ENCODE data around the gene NDUFB10.
A peak's percentile ranks its signal among the peaks of the same experiment; 100 is the strongest.
"Not testable (repeated sequence)": the region's sequence is repeated elsewhere in the genome, so short reads cannot be mapped to it uniquely, and the experiment has no call there.

Gene NDUFB10

GRCh38 chr16:1946495-1947368 is 12.6 kb upstream of the NDUFB10 start:
- CTCF ChIA-PET = interaction anchor here (1.7 kb wide), 1 partner anchor 11 kb away, joined by 6 read pairs; no protein-coding TSS in a partner anchor
- H3K27ac Mint-ChIP-seq = no peak overlapping the region
- H3K4me1 Mint-ChIP-seq = peaks cover 23% of the 10 kb centered on the region
- DNase-seq = no peak
- H3K4me3 Mint-ChIP-seq = no peak overlapping the region
- no peaks in the 10 kb centered on the region for H3K9me3 Mint-ChIP-seq
- no peaks in the 10 kb centered on the region for H3K36me3 Mint-ChIP-seq
- H3K27me3 Mint-ChIP-seq = peaks cover 4% of the 10 kb centered on the region

- DNase-seq = no peak
- CTCF ChIA-PET = no interaction called here
- Mint-ChIP-seq H3K27me3 (peaks cover 4% of the 10 kb centered on the region), H3K27ac (no peak overlapping the region), H3K4me3 (no peak overlapping the region), H3K4me1 (peaks cover 18% of the 10 kb centered on the region), H3K9me3 (no peaks in the 10 kb centered on the region), H3K36me3 (no peaks in the 10 kb centered on the region)
Observed at GRCh38 chr16:1947369-1947670, 12.0 kb upstream of the NDUFB10 start.

- H3K27me3 Mint-ChIP-seq = peaks cover 12% of the 10 kb centered on the region
- H3K27ac Mint-ChIP-seq = no peak overlapping the region
- DNase-seq = no peak
- no peaks in the 10 kb centered on the region for H3K36me3 Mint-ChIP-seq
- H3K4me1 Mint-ChIP-seq = peaks cover under 1% of the 10 kb centered on the region
- no peaks in the 10 kb centered on the region for H3K9me3 Mint-ChIP-seq
- CTCF ChIA-PET = no interaction called here
- H3K4me3 Mint-ChIP-seq = no peak overlapping the region
Observed at GRCh38 chr16:1949507-1949906, 9.8 kb upstream of the NDUFB10 start.

GRCh38 chr16:1950047-1950446 is 9.3 kb upstream of the NDUFB10 start:
- no peak for DNase-seq
- no peaks in the 10 kb centered on the region for H3K4me1 Mint-ChIP-seq
- H3K4me3 Mint-ChIP-seq = no peak overlapping the region
- CTCF ChIA-PET = no interaction called here
- no peak overlapping the region for H3K27ac Mint-ChIP-seq
- no peaks in the 10 kb centered on the region for H3K36me3 Mint-ChIP-seq
- no peaks in the 10 kb centered on the region for H3K9me3 Mint-ChIP-seq
- peaks cover 17% of the 10 kb centered on the region for H3K27me3 Mint-ChIP-seq

GRCh38 chr16:1950559-1950958 is 8.8 kb upstream of the NDUFB10 start:
- H3K27ac Mint-ChIP-seq = no peak overlapping the region
- CTCF ChIA-PET = interaction anchor here (1.2 kb wide), 1 partner anchor 54 kb away, joined by 3 read pairs; no protein-coding TSS in a partner anchor

GRCh38 chr16:1953734-1954133 is 5.6 kb upstream of the NDUFB10 start:
- no peaks in the 10 kb centered on the region for H3K9me3 Mint-ChIP-seq
- no peak overlapping the region for H3K4me3 Mint-ChIP-seq
- DNase-seq = no peak
- no peak overlapping the region for H3K27ac Mint-ChIP-seq
- peaks cover 2% of the 10 kb centered on the region for H3K4me1 Mint-ChIP-seq
- H3K27me3 Mint-ChIP-seq = peaks cover 31% of the 10 kb centered on the region
- CTCF ChIA-PET = no interaction called here
- no peaks in the 10 kb centered on the region for H3K36me3 Mint-ChIP-seq

More at GRCh38 chr16:1950559-1950958, 8.8 kb upstream of the NDUFB10 start:
- no peak for DNase-seq
- Mint-ChIP-seq H3K9me3 (no peaks in the 10 kb centered on the region), H3K4me1 (no peaks in the 10 kb centered on the region), H3K4me3 (no peak overlapping the region), H3K27me3 (peaks cover 17% of the 10 kb centered on the region), H3K36me3 (no peaks in the 10 kb centered on the region)

GRCh38 chr16:1957434-1958142 is 1.8 kb upstream of the NDUFB10 start:
- Mint-ChIP-seq H3K36me3 (peaks cover 15% of the 10 kb centered on the region), H3K27me3 (peaks cover 24% of the 10 kb centered on the region), H3K4me1 (peaks cover 28% of the 10 kb centered on the region)
- DNase-seq, H3K4me3 Mint-ChIP-seq, H3K27ac Mint-ChIP-seq, H3K9me3 Mint-ChIP-seq: not testable (repeated sequence)
- CTCF ChIA-PET = interaction anchor here (0.9 to 2.2 kb wide), 2 partner anchors 12 to 183 kb away, joined by 3 to 6 read pairs; no protein-coding TSS in a partner anchor

- H3K9me3 Mint-ChIP-seq, H3K4me3 Mint-ChIP-seq, DNase-seq, H3K27ac Mint-ChIP-seq: not testable (repeated sequence)
- Mint-ChIP-seq H3K36me3 (peaks cover 20% of the 10 kb centered on the region), H3K27me3 (peaks cover 21% of the 10 kb centered on the region), H3K4me1 (peaks cover 34% of the 10 kb centered on the region)
- CTCF ChIA-PET = interaction anchor here (0.9 to 2.2 kb wide), 3 partner anchors 12 to 183 kb away, joined by 3 to 6 read pairs (median 4); partner anchors contain the start of gene TBL3
Observed at GRCh38 chr16:1958143-1958491, 1.2 kb upstream of the NDUFB10 start.

- Mint-ChIP-seq H3K4me3 (peak overlapping the region; percentile 95), H3K27ac (peak overlapping the region; percentile 62), H3K4me1 (peaks cover 40% of the 10 kb centered on the region), H3K27me3 (peaks cover 21% of the 10 kb centered on the region), H3K36me3 (peaks cover 23% of the 10 kb centered on the region), H3K9me3 (no peaks in the 10 kb centered on the region)
- CTCF ChIA-PET = interaction anchor here (1.8 to 2.2 kb wide), 2 partner anchors 13 kb away, joined by 4 to 6 read pairs; partner anchors contain the start of gene TBL3
- no peak for DNase-seq
Observed at GRCh38 chr16:1958715-1959268, 546 bp upstream of the NDUFB10 start.

GRCh38 chr16:1960665-1961630 is 1.6 kb downstream of the NDUFB10 start:
- peaks cover 11% of the 10 kb centered on the region for H3K27me3 Mint-ChIP-seq
- peak overlapping the region; percentile 95 for H3K4me3 Mint-ChIP-seq
- CTCF ChIA-PET = interaction anchor here (1.5 kb wide), 1 partner anchor 11 kb away, joined by 3 read pairs; the partner anchor contains the start of gene TBL3
- H3K4me1 Mint-ChIP-seq = peaks cover 50% of the 10 kb centered on the region
- peak overlapping the region; percentile 94 for H3K27ac Mint-ChIP-seq
- no peak for DNase-seq
- H3K9me3 Mint-ChIP-seq = no peaks in the 10 kb centered on the region
- peaks cover 32% of the 10 kb centered on the region for H3K36me3 Mint-ChIP-seq

- Mint-ChIP-seq H3K4me3 (peak overlapping the region; percentile 46), H3K27me3 (peaks cover 5% of the 10 kb centered on the region), H3K36me3 (peaks cover 32% of the 10 kb centered on the region), H3K27ac (peak overlapping the region; percentile 94), H3K9me3 (no peaks in the 10 kb centered on the region), H3K4me1 (peaks cover 50% of the 10 kb centered on the region)
- CTCF ChIA-PET = no interaction called here
- DNase-seq = no peak
Observed at GRCh38 chr16:1961651-1962067, 2.3 kb downstream of the NDUFB10 start.

- peaks cover 32% of the 10 kb centered on the region for H3K36me3 Mint-ChIP-seq
- peaks cover 51% of the 10 kb centered on the region for H3K4me1 Mint-ChIP-seq
- H3K27me3 Mint-ChIP-seq, DNase-seq, CTCF ChIA-PET, H3K9me3 Mint-ChIP-seq: not testable (repeated sequence)
- H3K27ac Mint-ChIP-seq = peak overlapping the region; percentile 94
- peak overlapping the region; percentile 92 for H3K4me3 Mint-ChIP-seq
Observed at GRCh38 chr16:1962161-1963153, 3.1 kb downstream of the NDUFB10 start.

Data from activated naive CD4-positive, alpha-beta T cell treated with anti-CD3 and anti-CD28 coated beads, Interleukin-2, amount 10 ng/mL, durations not matched to agents 7 days and 5 days (primary cell).